Endothelial cell of umbilical vein (primary cell): ENCODE data around the gene CTNND2. TPM values are rescaled to one million over a fixed set of nuclear protein-coding genes. Genes with fewer than 3 reads are reported as not detected.

Experiments
- BruUV-seq: library from RNA; stranded (reverse); fragments of 400-500 nt; replicated peaks from 2 replicates; lab custom pipeline; 2021; lab: Mats Ljungman, UMichigan
- CTCF ChIA-PET: fragments of 300-600, 350-600 bp; sonication (Branson Sonifier 250); formaldehyde crosslinking; loops from one replicate; lab custom pipeline; 2021; ENCODE audit warnings: antibody characterized with exemption, inconsistent platforms; lab: Charles Lee
- POLR2A ChIA-PET: fragments of 300-600, 350-600 bp; sonication (Branson Sonifier 250); formaldehyde crosslinking; loops from one replicate; lab custom pipeline; 2021; ENCODE audit warnings: antibody characterized with exemption, inconsistent platforms; lab: Charles Lee
- DNase-seq: peaks from one replicate; pipeline ENCODE4 v3.0.0-alpha.2; 2011; ENCODE audit warnings: low read depth, low spot score
- FAIRE-seq: peaks from 2 replicates; lab custom pipeline; 2011; peaks lifted over from hg19 to GRCh38; lab: Jason Lieb, UNC
- H2AFZ ChIP-seq: 2 replicates; pipeline ENCODE4 v1.6.0; 2012; ENCODE audit warnings: low read depth, low read length, control low read depth, inconsistent platforms
- H3K27ac ChIP-seq: 2 replicates; pipeline ENCODE4 v1.5.1; 2011; ENCODE audit warnings: low read depth, mild to moderate bottlenecking, control low read depth, low read length, moderate library complexity; ENCODE audit not compliant: insufficient read depth
- H3K27me3 ChIP-seq, 2 experiments: 2 replicates each; pipeline versions ENCODE4 v1.6.0 to v1.6.1; 2011; ENCODE audit warnings: low read length in 2 of 2, mixed read lengths in 1 of 2; ENCODE audit not compliant: control insufficient read depth in 2 of 2, insufficient read depth in 2 of 2
- H3K36me3 ChIP-seq, 2 experiments: 2 replicates in 1 of 2; 3 replicates in 1 of 2; pipeline ENCODE4 v1.5.1; 2011; ENCODE audit warnings: low read length in 2 of 2, mild to moderate bottlenecking in 1 of 2, moderate library complexity in 1 of 2; ENCODE audit not compliant: control insufficient read depth in 2 of 2, insufficient read depth in 2 of 2; ENCODE audit errors: extremely low read depth in 1 of 2
- H3K4me1 ChIP-seq: 3 replicates; pipeline ENCODE4 v1.5.1; 2011; ENCODE audit warnings: mild to moderate bottlenecking, low read length; ENCODE audit not compliant: control insufficient read depth, insufficient read depth; ENCODE audit errors: extremely low read depth
- H3K4me2 ChIP-seq: 2 replicates; pipeline ENCODE4 v1.6.1; 2011; ENCODE audit warnings: low read length, control low read depth, mixed read lengths; ENCODE audit not compliant: insufficient read depth
- H3K4me3 ChIP-seq, 3 experiments: fragments of 200-600 bp in 1 of 3; sonication (generic), shearing (Covaris generic) in 1 of 3; replicated peaks in 1 of 3; 2 replicates each; pipeline ENCODE4 v1.5.1; 2011 to 2016; ENCODE audit warnings: control low read depth in 3 of 3, low read length in 3 of 3, mild to moderate bottlenecking in 2 of 3, inconsistent platforms in 1 of 3, low read depth in 1 of 3, moderate library complexity in 1 of 3; ENCODE audit not compliant: insufficient read depth in 1 of 3
- H3K79me2 ChIP-seq: 2 replicates; pipeline ENCODE4 v1.6.0; 2012; ENCODE audit warnings: low read length, inconsistent platforms; ENCODE audit not compliant: control insufficient read depth, insufficient read depth
- H3K9ac ChIP-seq: replicated peaks from 2 replicates; pipeline ENCODE3; 2011; ENCODE audit warnings: low read length, control low read depth; ENCODE audit not compliant: insufficient read depth; ENCODE audit errors: extremely low read depth
- H3K9me1 ChIP-seq: replicated peaks from 3 replicates; pipeline ENCODE4 v1.6.0; 2011; ENCODE audit warnings: mild to moderate bottlenecking, low read length; ENCODE audit not compliant: control insufficient read depth, insufficient read depth; ENCODE audit errors: extremely low read depth
- H3K9me3 ChIP-seq: replicated peaks from 2 replicates; pipeline ENCODE4 v1.5.1; 2012; ENCODE audit warnings: low read length, inconsistent platforms; ENCODE audit not compliant: control insufficient read depth, insufficient read depth
- H4K20me1 ChIP-seq: replicated peaks from 2 replicates; pipeline ENCODE3; 2011; ENCODE audit warnings: mild to moderate bottlenecking, low read length; ENCODE audit not compliant: control insufficient read depth, insufficient read depth; ENCODE audit errors: extremely low read depth
- EZH2 ChIP-seq: IDR thresholded peaks from 2 replicates; pipeline ENCODE4 v1.6.1; 2012; ENCODE audit warnings: borderline replicate concordance, low read depth, mild to moderate bottlenecking, moderate library complexity, low read length, inconsistent platforms; ENCODE audit not compliant: severe bottlenecking
- FOS ChIP-seq: IDR thresholded peaks from 2 replicates; pipeline ENCODE4 v1.6.1; 2011; ENCODE audit warnings: mild to moderate bottlenecking, low read length, moderate library complexity, borderline replicate concordance; ENCODE audit not compliant: insufficient read depth
- GATA2 ChIP-seq: IDR thresholded peaks from 2 replicates; pipeline ENCODE4 v1.7.0; 2011; ENCODE audit warnings: low read depth, mild to moderate bottlenecking, moderate library complexity, mixed read lengths, low read length; ENCODE audit not compliant: insufficient read length, insufficient read depth
- JUN ChIP-seq: IDR thresholded peaks from 2 replicates; pipeline ENCODE4 v1.6.1; 2011; ENCODE audit warnings: borderline replicate concordance, low read depth; ENCODE audit not compliant: insufficient read length, insufficient read depth
- MYC ChIP-seq: IDR thresholded peaks from one replicate; pipeline ENCODE4 v1.6.1; 2011; ENCODE audit warnings: mild to moderate bottlenecking, low read depth, low read length
- POLR2A ChIP-seq: IDR thresholded peaks from 2 replicates; pipeline ENCODE4 v1.6.1; 2012; ENCODE audit warnings: low read depth, mild to moderate bottlenecking, control low read depth, low read length
- POLR2AphosphoS5 ChIP-seq: IDR thresholded peaks from 2 replicates; pipeline ENCODE4 v1.6.1; 2012; ENCODE audit warnings: low read depth, mild to moderate bottlenecking, control low read depth, low read length, moderate library complexity; ENCODE audit not compliant: insufficient read depth
- dilution Hi-C: fragments of 300-500 bp; cut with MboI; formaldehyde crosslinking; loops from one replicate; pipeline ENCODE4 v1.15.0; 2019; ENCODE audit warnings: low sequenced_read_pairs; ENCODE audit not compliant: extremely low pct_ligation_motif_present
- intact Hi-C: fragments of 100-400 bp; cut with micrococcal nuclease; formaldehyde crosslinking; loops from one replicate; pipeline ENCODE4 v1.10.0; 2022
- polyA plus RNA-seq, 4 experiments: library from polyadenylated mRNA; depleted of rRNA in 3 of 4; stranded (reverse) in 3 of 4; unstranded in 1 of 4; fragments of >200 nt; gene quantifications; 2 replicates each; pipeline versions ENCODE4 v1.2.1 to v1.2.3, GENCODE V29; 2011 to 2012; ENCODE audit warnings: missing spikeins in 1 of 4
- total RNA-seq: library from RNA; stranded (reverse); gene quantifications from 2 replicates; pipeline ENCODE4 v1.2.3, GENCODE V29; 2021
- TF ChIP-seq, protein P1 (sequence below), 2 donors: IDR thresholded peaks; 1 replicate in 1 of 2; 2 replicates in 1 of 2; pipeline ENCODE4 v1.5.1; 2011; ENCODE audit warnings: low read length in 2 of 2, mild to moderate bottlenecking in 2 of 2, moderate library complexity in 2 of 2, control low read depth in 1 of 2, inconsistent platforms in 1 of 2, low read depth in 1 of 2; ENCODE audit not compliant: insufficient read depth in 1 of 2; ENCODE audit errors: extremely low read depth in 1 of 2
- TF ChIP-seq, protein P2 (sequence below): IDR thresholded peaks from 2 replicates; pipeline ENCODE4 v1.6.1; 2011; ENCODE audit not compliant: insufficient read depth, insufficient read length

Gene CTNND2
- total and polyA plus RNA-seq, 2 donors (not counting 3 experiments of a cell fraction or from before 2014, with no cell fraction given): not detected

DNA sequence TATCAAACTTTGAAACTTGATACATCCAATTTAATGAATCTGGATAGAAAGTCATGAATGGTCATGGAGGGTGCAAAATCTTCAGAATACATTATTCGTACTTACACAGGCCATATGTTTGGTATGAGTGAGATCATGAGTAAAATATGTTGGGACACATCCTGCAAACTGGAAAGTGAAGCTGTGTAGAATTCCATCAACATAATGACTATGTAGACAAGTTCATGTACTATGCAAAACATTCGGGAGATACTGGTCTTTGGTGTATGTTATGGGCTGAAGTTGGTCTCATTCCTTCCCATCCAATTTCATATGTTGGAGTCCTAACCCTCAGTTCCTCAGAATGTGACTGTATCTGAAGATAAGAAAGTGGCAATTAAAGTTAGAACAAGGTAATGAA is 18.1 kb upstream of the CTNND2 start:
- POLR2A ChIA-PET: no interaction called here
- dilution Hi-C loops: no loop called here
- no peak for FAIRE-seq

More for the DNA sequence above, 18.1 kb upstream of the CTNND2 start:
- H3K27ac ChIP-seq: no peak overlapping the region
- no TSS peak for BruUV-seq
- no peaks in the 10 kb centered on the region for H3K79me2 ChIP-seq
- TF ChIP-seq MYC (no peak), EZH2 (no peak), JUN (no peak), POLR2AphosphoS5 (no peak), POLR2A (no peak), FOS (no peak), GATA2 (no peak)
- TF ChIP-seq, protein P1, sequence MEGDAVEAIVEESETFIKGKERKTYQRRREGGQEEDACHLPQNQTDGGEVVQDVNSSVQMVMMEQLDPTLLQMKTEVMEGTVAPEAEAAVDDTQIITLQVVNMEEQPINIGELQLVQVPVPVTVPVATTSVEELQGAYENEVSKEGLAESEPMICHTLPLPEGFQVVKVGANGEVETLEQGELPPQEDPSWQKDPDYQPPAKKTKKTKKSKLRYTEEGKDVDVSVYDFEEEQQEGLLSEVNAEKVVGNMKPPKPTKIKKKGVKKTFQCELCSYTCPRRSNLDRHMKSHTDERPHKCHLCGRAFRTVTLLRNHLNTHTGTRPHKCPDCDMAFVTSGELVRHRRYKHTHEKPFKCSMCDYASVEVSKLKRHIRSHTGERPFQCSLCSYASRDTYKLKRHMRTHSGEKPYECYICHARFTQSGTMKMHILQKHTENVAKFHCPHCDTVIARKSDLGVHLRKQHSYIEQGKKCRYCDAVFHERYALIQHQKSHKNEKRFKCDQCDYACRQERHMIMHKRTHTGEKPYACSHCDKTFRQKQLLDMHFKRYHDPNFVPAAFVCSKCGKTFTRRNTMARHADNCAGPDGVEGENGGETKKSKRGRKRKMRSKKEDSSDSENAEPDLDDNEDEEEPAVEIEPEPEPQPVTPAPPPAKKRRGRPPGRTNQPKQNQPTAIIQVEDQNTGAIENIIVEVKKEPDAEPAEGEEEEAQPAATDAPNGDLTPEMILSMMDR (IDR thresholded peaks at IDR 0.05; ENCODE audit: extremely low read depth in 1 of 2, insufficient read depth in 1 of 2, low read depth in 1 of 2, low read length in 2 of 2): no peak
- TF ChIP-seq, protein P2, sequence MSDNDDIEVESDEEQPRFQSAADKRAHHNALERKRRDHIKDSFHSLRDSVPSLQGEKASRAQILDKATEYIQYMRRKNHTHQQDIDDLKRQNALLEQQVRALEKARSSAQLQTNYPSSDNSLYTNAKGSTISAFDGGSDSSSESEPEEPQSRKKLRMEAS: no peak
- no peaks in the 10 kb centered on the region for H4K20me1 ChIP-seq
- no peaks in the 10 kb centered on the region for H3K9me1 ChIP-seq
- intact Hi-C loops: no loop called here
- no peak for DNase-seq
- peaks cover 4% of the 10 kb centered on the region for H3K9me3 ChIP-seq
- no peak overlapping the region for H3K4me3 ChIP-seq
- no peaks in the 10 kb centered on the region for H3K27me3 ChIP-seq
- CTCF ChIA-PET: no interaction called here
- H3K4me1 ChIP-seq: no peaks in the 10 kb centered on the region
- no peaks in the 10 kb centered on the region for H3K36me3 ChIP-seq
- H3K4me2 ChIP-seq: no peak overlapping the region
- no peak overlapping the region for H3K9ac ChIP-seq
- no peak overlapping the region for H2AFZ ChIP-seq
